Brain microvascular endothelial cell (primary cell): Measurements from ENCODE around the gene LMF1.

Experiments used
- DNase-seq: peaks from one replicate; pipeline ENCODE4 v3.0.0-alpha.2; 2020
- H3K27ac ChIP-seq: fragments of 250-450 bp; sonication (Bioruptor Pico); 2 replicates; pipeline ENCODE4 v1.5.1; 2020; ENCODE audit warnings: mild to moderate bottlenecking, moderate library complexity
- H3K27me3 ChIP-seq: fragments of 250-450 bp; sonication (Bioruptor Pico); replicated peaks from 2 replicates; pipeline ENCODE4 v1.5.1; 2020; ENCODE audit warnings: mild to moderate bottlenecking
- H3K36me3 ChIP-seq: fragments of 250-450 bp; sonication (Bioruptor Pico); replicated peaks from 2 replicates; pipeline ENCODE4 v1.5.1; 2020; ENCODE audit warnings: mild to moderate bottlenecking
- H3K4me3 ChIP-seq: 2 replicates; pipeline ENCODE4 v1.5.1; 2011; ENCODE audit warnings: low read depth, mild to moderate bottlenecking, control low read depth, low read length, moderate library complexity
- CTCF ChIP-seq: IDR thresholded peaks from 2 replicates; pipeline ENCODE4 v1.5.1; 2011; ENCODE audit warnings: low read depth, mild to moderate bottlenecking, moderate library complexity, low read length, control low read depth, inconsistent platforms; ENCODE audit errors: missing control alignments
- in situ Hi-C: cut with HindIII; loops from 2 replicates; pipeline ENCODE4 v1.10.0; 2017; ENCODE audit warnings: low sequenced_read_pairs, low pct_ligation_motif_present

Gene LMF1

GRCh38 chr16:836221-836620 lies 134.6 kb downstream of the LMF1 start:
- Histone ChIP-seq H3K36me3 (no peaks in the 10 kb centered on the region), H3K4me3 (no peak overlapping the region), H3K27me3 (no peaks in the 10 kb centered on the region), H3K27ac (no peak overlapping the region)
- no peak for TF ChIP-seq CTCF
- in situ Hi-C loops = loop anchor here (25.0 kb wide), 1 partner anchor 151 kb away; the partner anchor contains the start of gene SOX8
- no peak for DNase-seq

GRCh38 chr16:835373-835772 lies 135.4 kb downstream of the LMF1 start:
- no peaks in the 10 kb centered on the region for H3K27me3 ChIP-seq
- no peak overlapping the region for H3K4me3 ChIP-seq
- no peak overlapping the region for H3K27ac ChIP-seq
- no peaks in the 10 kb centered on the region for H3K36me3 ChIP-seq
- in situ Hi-C loops = loop anchor here (25.0 kb wide), 1 partner anchor 152 kb away; the partner anchor contains the start of gene SOX8
- TF ChIP-seq CTCF = no peak
- DNase-seq = no peak

DNA sequence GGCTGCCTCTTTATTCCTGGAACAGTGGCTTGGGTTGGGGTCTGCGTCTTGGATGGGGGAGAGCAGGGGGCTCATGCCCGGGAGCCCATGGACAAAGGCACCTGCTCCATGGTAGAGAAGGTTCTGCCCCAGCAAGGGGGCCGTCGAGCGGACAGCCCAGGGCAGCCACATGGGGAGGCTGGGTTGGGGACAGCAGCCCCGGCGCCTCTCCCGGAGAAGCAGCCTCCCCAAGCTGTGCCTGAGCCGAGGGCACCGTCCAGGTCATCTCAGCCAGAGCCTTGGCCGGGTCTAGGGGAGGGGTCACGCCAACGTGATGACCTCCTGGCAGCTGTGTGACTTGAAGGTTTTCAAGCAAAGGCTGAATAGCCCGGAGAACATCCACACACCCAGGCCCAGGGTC lies 137.4 kb downstream of the LMF1 start:
- no peak for DNase-seq
- no peak overlapping the region for H3K27ac ChIP-seq
- TF ChIP-seq CTCF = no peak
- no peaks in the 10 kb centered on the region for H3K27me3 ChIP-seq
- in situ Hi-C loops = loop anchor here (25.0 kb wide), 1 partner anchor 154 kb away; the partner anchor contains the start of gene SOX8
- H3K36me3 ChIP-seq = no peaks in the 10 kb centered on the region
- H3K4me3 ChIP-seq = no peak overlapping the region

DNA sequence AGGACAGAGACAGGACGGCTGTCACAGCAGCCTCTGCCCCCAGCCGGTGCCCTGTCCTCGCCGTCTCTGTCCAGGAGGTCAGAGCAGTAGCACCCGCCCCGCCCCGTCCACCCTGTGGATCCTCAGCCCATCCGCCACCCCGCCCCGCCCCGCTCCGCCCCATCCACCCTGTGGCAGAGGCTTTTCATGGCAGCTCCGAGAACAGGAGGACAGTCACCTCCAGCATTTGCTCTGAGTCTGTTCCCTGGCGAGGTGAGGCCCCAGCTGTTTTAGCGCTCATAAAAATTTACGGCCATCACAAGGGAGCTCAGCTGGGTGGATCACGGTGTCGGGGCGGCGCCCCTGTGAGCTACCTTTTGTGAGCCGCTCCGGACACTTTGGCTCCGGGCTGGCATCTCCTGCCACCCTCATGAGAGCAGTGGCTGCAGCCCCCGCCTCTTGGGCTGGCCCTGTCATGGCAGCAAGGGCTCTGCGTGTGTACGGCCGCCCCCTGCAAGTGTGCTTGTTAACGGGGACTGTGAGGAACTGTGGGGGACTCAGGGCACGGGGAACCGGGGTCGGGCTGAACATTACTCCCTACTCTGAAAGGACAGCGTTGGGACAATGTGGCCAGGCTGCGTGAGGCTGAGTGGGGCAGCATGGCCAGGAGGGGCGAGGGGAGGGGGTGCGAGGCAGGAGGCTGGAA lies 138.0 kb downstream of the LMF1 start:
- in situ Hi-C loops = loop anchor here (25.0 kb wide), 1 partner anchor 155 kb away; the partner anchor contains the start of gene SOX8
- no peak for TF ChIP-seq CTCF
- no peaks in the 10 kb centered on the region for H3K36me3 ChIP-seq
- H3K4me3 ChIP-seq = no peak overlapping the region
- H3K27me3 ChIP-seq = no peaks in the 10 kb centered on the region
- no peak for DNase-seq
- no peak overlapping the region for H3K27ac ChIP-seq

DNA sequence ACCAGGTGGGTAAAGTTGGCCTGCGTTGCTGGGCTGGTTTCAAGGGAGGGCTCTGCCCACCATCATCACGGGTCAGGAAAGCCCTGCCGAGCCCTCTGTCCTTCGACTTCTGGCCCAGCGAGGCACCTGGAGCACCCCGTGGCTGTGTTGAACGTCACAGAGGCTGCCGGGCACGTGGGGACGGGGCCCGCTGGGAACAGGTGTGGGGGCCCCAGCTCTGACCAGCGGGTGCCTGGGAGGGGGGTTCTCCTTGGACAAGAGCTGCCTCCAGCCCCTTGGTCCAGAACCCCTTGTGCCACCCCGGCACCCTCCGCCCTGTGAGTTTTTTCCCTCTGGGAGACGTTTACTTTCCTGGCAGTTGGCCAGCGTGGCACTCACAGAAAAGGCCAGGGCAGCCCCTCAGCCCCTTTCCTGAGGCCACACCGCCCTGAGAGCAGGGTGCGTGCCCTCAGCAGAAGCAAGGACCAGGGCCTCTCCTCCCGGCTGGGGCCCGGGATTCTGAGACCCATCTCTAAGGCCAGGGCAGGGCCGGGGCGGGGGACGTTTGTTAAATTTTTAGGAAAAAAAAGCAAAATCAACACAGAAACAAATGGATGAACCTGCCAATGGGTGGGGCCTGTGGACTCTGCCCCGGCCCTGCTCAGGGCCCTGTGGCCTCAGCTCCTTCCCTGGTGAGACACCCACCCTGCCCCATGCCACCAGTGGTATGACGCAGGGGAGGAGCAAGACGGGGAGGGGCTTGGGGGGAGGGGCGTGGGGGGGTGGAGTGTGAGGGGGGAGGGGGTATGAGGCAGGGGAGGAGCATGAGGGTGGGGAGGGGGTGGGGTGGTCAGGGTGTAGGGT lies 139.0 kb downstream of the LMF1 start:
- no peak for TF ChIP-seq CTCF
- in situ Hi-C loops = loop anchor here (25.0 kb wide), 1 partner anchor 156 kb away; the partner anchor contains the start of gene SOX8
- DNase-seq = no peak
- H3K36me3 ChIP-seq = no peaks in the 10 kb centered on the region
- H3K4me3 ChIP-seq = no peak overlapping the region
- H3K27ac ChIP-seq = no peak overlapping the region
- no peaks in the 10 kb centered on the region for H3K27me3 ChIP-seq
